Muscle of leg (tissue), 11 donors: Measurements from ENCODE around the gene SNRPD3. TPM values are rescaled to one million over a fixed set of nuclear protein-coding genes. Genes with fewer than 3 reads are reported as not detected.
"Not testable (repeated sequence)": the region's sequence is repeated elsewhere in the genome, so short reads cannot be mapped to it uniquely, and the experiment has no call there.

ENCODE experiments used
- DNase-seq: peaks from one replicate; pipeline ENCODE4 v3.0.0; 2013
- H3K27ac ChIP-seq: one replicate; pipeline ENCODE4 v1.5.1; 2013; ENCODE audit warnings: mild to moderate bottlenecking, low read length, control low read depth
- H3K27me3 ChIP-seq: one replicate; pipeline ENCODE4 v1.6.1; 2013; ENCODE audit warnings: low read length; ENCODE audit not compliant: control insufficient read depth, insufficient read depth
- H3K36me3 ChIP-seq: one replicate; pipeline ENCODE4 v1.6.1; 2013; ENCODE audit warnings: low read length; ENCODE audit not compliant: control insufficient read depth, insufficient read depth
- H3K4me1 ChIP-seq: one replicate; pipeline ENCODE4 v1.6.1; 2013; ENCODE audit warnings: low read length; ENCODE audit not compliant: control insufficient read depth, insufficient read depth
- H3K4me3 ChIP-seq: one replicate; pipeline ENCODE4 v1.5.1; 2013; ENCODE audit warnings: low read length, control low read depth
- H3K9me3 ChIP-seq: replicated peaks from 2 replicates; pipeline ENCODE4 v1.6.1; 2013; ENCODE audit warnings: low read depth, low read length; ENCODE audit not compliant: control insufficient read depth
- WGBS: methylation state at CpG from one replicate; pipeline ENCODE4 v1.1.5; 2013; ENCODE audit warnings: missing lambda C conversion rate; ENCODE audit not compliant: insufficient coverage; 5-methylcytosine and 5-hydroxymethylcytosine counted together
- polyA plus RNA-seq, 8 donors: library from polyadenylated mRNA; unstranded; fragments of 120-200 nt; gene quantifications; one replicate each; pipeline versions ENCODE4 v1.2.1 to v1.2.3, GENCODE V29; 2013; ENCODE audit warnings: inconsistent platforms in 1 of 8, low replicate concordance in 1 of 8; ENCODE audit not compliant: insufficient read length in 8 of 8, insufficient read depth in 1 of 8
- total RNA-seq: library from RNA; stranded (reverse); fragments of 120-200 nt; gene quantifications from one replicate; pipeline ENCODE4 v1.2.4, GENCODE V29; 2013

SNRPD3 gene
- total and polyA plus RNA-seq, 9 donors = 102 to 151 (median 120) TPM

DNA sequence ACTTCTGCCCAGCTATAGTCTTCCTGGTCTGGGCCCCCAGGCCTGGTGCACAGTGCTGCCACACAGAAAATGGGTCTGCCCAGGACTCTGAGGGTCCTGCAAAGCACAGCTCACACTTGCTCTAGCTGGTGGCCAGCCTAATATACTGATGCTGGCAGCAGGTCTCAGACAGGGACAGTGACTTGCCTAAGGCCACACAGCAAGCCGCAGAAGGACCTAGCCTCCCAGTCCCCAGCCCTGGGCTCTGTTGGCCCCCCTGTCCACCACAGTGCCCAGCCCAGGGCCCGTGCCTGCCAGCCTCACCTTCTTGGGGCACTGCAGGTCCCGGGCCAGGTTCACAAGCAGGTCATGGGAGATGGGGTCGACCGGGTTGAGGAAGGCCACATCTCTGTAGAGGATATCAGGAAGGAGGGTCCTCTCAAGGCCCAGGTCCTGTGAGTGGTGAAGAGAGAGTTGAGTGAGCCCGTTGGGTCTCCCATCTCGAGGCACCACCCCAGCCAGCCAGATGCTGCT lies 33.8 kb downstream of the SNRPD3 start:
- Histone ChIP-seq H3K27me3 (no peaks in the 10 kb centered on the region), H3K27ac (no peak overlapping the region), H3K4me1 (peaks cover 14% of the 10 kb centered on the region), H3K9me3 (no peaks in the 10 kb centered on the region), H3K4me3 (no peak overlapping the region), H3K36me3 (peaks cover 44% of the 10 kb centered on the region)
- no peak for DNase-seq
- WGBS = 97% methylated on average over 4 of the region's 7 CpGs

DNA sequence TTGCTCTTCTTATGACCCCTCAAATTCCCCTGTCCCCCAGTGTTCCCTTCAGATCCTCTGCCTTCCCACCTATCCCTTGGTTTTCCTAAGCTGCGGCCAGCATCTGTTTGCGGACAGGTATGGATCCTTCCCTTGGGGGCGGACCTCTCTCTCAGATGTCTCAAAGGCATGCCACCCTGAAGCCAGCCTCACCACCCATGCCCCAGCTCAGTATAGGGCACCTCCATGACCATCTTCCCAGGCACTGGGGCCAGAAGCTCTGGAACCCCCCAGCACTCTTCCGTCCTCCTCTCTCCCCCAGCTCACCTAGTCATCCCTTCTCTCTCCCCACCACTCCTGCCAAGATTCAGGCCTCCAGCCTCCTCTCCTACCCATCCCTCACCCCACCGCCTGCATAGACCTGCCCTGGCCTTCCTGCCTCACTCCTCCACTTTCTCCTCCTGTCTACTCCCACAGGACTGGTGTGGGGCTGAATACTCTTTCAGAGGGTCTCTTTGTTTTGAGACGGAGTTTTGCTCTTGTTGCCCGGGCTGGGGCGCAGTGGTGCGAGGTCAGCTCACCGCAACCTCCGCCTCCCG lies 34.9 kb downstream of the SNRPD3 start:
- Histone ChIP-seq H3K4me3 (no peak overlapping the region), H3K36me3 (peaks cover 35% of the 10 kb centered on the region), H3K4me1 (peaks cover 11% of the 10 kb centered on the region), H3K9me3 (no peaks in the 10 kb centered on the region), H3K27ac (no peak overlapping the region), H3K27me3 (no peaks in the 10 kb centered on the region)
- no peak for DNase-seq
- WGBS = 97% methylated on average over 11 of the region's 12 CpGs

DNA sequence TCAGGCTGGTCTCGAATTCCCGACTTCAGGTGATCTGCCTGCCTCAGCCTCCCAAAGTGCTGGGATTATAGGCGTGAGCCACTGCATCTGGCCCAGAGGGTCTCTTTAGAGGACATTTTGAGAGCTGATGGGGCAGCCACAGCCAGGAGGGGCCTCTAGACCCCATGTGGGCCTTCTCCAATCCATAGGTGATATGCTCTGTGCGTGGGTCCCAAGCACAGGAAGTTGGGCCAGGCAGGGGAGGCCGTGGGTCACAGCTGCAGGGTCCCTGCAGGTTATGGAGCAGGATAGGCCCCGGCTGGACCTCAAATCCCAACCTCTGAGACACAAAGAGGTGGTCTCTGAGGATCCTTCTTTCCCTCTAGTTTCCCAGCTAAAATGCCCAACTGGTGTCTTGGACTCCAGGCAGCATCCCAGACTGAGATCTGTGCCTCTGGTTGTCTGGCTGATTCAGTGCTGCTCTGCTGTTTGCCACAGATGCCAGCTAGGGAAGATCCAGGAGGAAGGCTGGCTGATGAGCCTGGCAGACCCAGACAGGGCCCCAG lies 35.6 kb downstream of the SNRPD3 start:
- Histone ChIP-seq H3K4me3 (no peak overlapping the region), H3K4me1 (peaks cover 11% of the 10 kb centered on the region), H3K36me3 (peaks cover 29% of the 10 kb centered on the region), H3K27me3 (no peaks in the 10 kb centered on the region), H3K9me3 (no peaks in the 10 kb centered on the region), H3K27ac (no peak overlapping the region)
- 86% methylated on average over 5 of the region's 6 CpGs for WGBS
- DNase-seq = no peak

DNA sequence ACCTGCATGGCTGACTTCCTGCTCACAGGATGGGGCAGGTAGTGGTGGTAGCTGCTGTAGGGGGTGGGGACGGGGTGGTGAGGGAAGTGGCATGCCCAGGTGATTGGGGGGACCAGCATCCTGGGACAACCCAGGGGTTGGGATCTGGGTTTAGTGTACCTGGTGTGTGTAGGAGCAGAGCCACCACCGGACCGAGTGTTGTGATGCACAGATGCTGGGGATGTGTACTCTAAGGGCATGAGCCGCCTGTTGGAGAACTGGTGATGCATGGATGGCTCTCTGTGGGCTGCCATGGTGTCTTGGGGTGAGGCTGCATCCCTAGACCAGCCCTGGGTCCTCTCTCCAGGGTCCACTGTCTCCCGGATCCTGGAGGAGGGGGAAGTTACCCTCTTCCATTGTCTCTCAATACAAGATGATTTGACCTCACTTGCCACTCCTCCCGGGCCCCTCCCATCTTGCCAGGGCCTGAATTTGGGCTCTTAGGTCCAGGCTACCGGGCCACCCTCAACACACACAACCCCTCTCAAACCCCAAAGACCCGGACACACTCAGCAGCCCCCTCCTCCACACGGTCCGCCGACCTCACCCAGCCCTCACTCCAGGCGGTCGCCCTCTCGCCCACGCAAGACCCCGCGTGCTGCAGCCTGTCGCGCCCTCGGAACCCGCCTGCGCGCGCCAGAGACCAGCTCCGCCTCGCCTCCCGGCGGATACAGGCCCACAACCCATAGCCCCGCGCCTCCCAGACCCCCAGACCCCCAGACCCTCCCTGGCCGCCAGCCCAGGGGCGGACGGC lies 36.5 kb downstream of the SNRPD3 start:
- peak; percentile 45 for DNase-seq
- Histone ChIP-seq H3K9me3 (no peaks in the 10 kb centered on the region), H3K27me3 (no peaks in the 10 kb centered on the region), H3K27ac (peak overlapping the region; percentile 29), H3K4me1 (peaks cover 11% of the 10 kb centered on the region), H3K36me3 (peaks cover 24% of the 10 kb centered on the region), H3K4me3 (peak overlapping the region; percentile 54)
- WGBS = 4% methylated on average over 31 of the region's 33 CpGs

DNA sequence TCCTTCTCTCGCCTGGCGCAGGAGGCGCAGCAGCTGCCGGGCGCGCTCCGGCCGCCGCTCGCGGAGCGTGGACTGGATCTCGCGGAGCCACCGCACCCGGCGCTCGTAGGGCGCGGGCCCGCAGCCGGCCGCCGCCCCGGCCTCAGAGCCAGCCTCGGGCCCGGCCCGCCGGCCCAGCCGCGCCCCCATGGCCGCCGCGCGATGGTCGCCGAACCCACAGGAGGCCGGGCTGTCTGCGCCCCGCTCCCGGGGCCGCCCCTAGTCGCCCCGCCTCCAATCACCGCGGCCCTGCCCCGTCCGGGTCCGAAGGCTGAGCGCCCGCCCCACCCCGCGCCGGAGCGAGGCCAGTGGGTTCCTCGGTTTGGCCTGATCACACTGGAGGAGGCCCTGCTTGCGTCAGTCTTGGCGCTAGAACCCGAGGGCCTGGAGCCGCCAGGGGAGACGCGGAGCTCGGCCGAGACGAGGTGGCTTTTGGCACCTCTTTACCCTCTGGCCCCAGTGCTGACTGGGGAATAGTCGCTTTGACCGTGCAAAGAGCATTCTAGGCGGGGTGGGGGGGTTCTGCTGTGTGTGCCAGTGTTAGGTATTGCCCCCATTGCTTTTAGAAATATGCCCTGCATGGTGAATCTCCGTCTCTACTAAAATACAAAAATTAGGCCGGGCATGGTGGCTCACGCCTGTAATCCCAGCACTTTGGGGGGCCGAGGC lies 37.2 kb downstream of the SNRPD3 start, which contains the start of gene LRRC75B:
Gene LRRC75B (minus strand): TSS at position 223 of the 708 bp plus-strand sequence. CDS start 34 bp downstream, at position 189.
- Histone ChIP-seq H3K4me1 (peaks cover 11% of the 10 kb centered on the region), H3K9me3 (no peaks in the 10 kb centered on the region), H3K27ac (peak within 1 kb of the TSS; percentile 72), H3K36me3 (peaks cover 16% of the 10 kb centered on the region), H3K4me3 (peak within 1 kb of the TSS; percentile 54), H3K27me3 (no peaks in the 10 kb centered on the region)
- DNase-seq = peak; percentile 93
- WGBS = under 1% methylated on average over 65 of the region's 72 CpGs

DNA sequence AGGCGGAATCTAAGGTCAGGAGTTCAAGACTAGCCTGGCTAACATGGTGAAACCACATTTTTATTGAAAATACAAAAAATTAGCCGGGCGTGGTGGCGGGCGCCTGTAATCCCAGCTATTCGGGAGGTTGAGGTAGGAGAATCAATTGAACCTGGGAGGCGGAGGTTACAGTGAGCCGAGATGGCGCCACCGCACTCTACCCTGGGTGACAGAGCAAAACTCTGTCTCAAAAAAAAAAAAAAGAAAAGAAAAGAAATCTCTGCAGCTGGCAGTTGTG lies 37.7 kb downstream of the SNRPD3 start:
- peaks cover 12% of the 10 kb centered on the region for H3K36me3 ChIP-seq
- H3K27ac ChIP-seq = peak overlapping the region; percentile 72
- not testable (repeated sequence) for H3K9me3 ChIP-seq, H3K27me3 ChIP-seq, H3K4me3 ChIP-seq, DNase-seq
- WGBS = 82% methylated on average over 4 of the region's 10 CpGs
- H3K4me1 ChIP-seq = peaks cover 11% of the 10 kb centered on the region

DNA sequence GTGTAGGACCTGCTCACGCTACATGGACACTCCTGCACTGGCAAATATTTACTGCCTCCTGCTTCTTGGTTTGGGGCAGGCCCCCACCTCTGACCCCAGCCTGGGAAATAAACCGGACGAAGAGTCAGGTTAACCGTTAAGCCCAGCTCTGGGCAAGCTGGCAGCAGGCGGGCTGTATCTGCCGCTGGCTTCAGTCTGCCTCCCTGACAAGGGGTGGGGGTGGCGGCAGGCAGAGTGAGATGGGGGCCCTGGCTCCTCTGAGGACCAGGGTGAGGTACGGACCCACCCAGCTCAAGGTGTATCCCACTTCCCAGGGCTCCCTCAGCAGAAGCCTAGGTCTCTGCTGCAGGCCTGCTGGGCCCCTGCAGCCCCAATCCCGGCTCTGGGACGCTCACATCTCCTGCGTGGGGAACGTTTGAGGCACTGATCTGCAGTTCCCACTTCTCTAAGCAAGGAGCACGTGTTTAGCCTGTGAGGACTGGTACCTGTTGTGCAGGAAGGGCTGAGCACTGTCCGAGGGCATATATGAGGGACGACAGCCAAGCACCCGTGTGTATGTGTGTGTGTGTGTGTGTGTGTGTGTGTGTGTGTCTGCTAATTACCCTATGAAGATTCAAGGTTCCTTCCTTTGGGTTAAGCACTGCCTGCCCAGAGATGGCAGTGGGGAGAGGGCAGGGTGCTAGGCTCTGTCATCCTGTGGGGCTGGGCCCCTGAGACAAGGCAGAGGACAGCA lies 38.2 kb downstream of the SNRPD3 start:
- WGBS = 48% methylated on average over 12 of the region's 16 CpGs
- Histone ChIP-seq H3K4me1 (peaks cover 11% of the 10 kb centered on the region), H3K36me3 (peaks cover 7% of the 10 kb centered on the region), H3K4me3 (no peak overlapping the region), H3K27ac (no peak overlapping the region), H3K27me3 (no peaks in the 10 kb centered on the region), H3K9me3 (no peaks in the 10 kb centered on the region)
- DNase-seq = no peak

DNA sequence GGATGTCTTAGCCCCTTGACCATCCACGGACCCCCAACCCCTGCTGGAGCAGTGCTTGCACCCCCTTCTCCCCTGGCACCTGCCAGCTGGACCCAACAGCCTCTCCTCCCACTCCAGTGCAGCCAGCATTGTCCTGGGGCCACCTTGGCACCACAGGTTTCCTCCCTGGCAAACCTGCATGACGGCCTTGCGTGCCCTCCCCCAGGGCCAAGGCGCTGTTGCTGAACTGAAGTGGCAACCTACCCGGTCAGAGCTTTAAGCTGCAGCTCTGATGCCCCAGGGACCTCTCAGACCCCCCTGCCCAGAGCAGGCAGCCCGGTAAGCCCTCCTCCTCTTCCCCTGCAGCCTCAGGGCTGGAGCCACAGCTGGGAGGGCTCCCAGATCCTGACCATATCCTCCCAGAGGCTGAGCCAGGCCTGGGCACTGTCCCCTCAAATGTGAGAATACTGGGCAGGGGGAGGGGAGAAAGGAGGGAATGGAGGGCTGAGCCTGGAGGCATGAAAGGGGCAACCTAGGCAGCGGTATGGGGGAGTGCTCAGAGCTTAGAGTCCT lies 38.8 kb downstream of the SNRPD3 start:
- no peak overlapping the region for H3K4me3 ChIP-seq
- peaks cover under 1% of the 10 kb centered on the region for H3K36me3 ChIP-seq
- no peaks in the 10 kb centered on the region for H3K9me3 ChIP-seq
- WGBS = 74% methylated on average over 3 of the region's 7 CpGs
- peaks cover 11% of the 10 kb centered on the region for H3K4me1 ChIP-seq
- H3K27me3 ChIP-seq = no peaks in the 10 kb centered on the region
- H3K27ac ChIP-seq = no peak overlapping the region
- peak; percentile 36 for DNase-seq

DNA sequence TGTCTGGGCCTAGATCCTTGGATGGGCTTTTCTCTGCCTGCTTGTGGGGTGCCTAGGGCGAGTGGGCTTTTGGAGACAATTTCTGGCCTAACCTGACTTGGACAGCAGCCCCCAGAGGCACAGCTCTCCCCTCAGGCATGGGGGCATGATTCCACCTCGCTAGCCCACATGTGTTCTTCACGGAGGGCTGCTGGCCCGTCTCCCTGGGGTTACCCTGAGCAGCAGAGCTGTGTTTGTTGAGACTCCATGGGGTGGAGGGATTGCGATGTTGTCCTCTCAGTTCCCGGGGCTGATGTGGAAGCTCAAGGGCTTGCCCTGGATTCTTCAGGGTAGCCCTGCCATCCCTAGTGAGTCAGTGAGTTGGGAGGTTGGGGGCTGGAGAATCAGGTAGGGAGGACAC lies 39.4 kb downstream of the SNRPD3 start:
- H3K4me1 ChIP-seq = peaks cover 11% of the 10 kb centered on the region
- no peak for DNase-seq
- no peaks in the 10 kb centered on the region for H3K27me3 ChIP-seq
- H3K4me3 ChIP-seq = no peak overlapping the region
- H3K36me3 ChIP-seq = no peaks in the 10 kb centered on the region
- 84% methylated on average over 6 of the region's 6 CpGs for WGBS
- H3K9me3 ChIP-seq = no peaks in the 10 kb centered on the region
- no peak overlapping the region for H3K27ac ChIP-seq
